ENCODE measurements around the gene EVI5. TPM values are rescaled to one million over a fixed set of nuclear protein-coding genes. Genes with fewer than 3 reads are reported as not detected.

The EVI5 gene
- total RNA-seq, 1 experiment from 2014 or later, result 31.2 TPM

- Histone ChIP-seq H3K4me3 (ENCODE audit: low read depth, low read length) (no peak overlapping the region), H3K4me1 (peaks cover 46% of the 10 kb centered on the region), H3K9me3 (no peaks in the 10 kb centered on the region), H3K36me3 (ENCODE audit: control insufficient read depth, insufficient read depth, low read length) (no peaks in the 10 kb centered on the region), H3K27me3 (replicated peaks; ENCODE audit: control insufficient read depth, insufficient read depth, low read length) (no peaks in the 10 kb centered on the region)
- Mint-ChIP-seq H3K4me1 (ENCODE audit: low read depth, unreplicated experiment) (peaks cover 10% of the 10 kb centered on the region), H3K4me3 (ENCODE audit: unreplicated experiment) (no peak overlapping the region), H3K27me3 (ENCODE audit: insufficient read depth, unreplicated experiment) (no peaks in the 10 kb centered on the region), H3K27ac (ENCODE audit: unreplicated experiment) (no peak overlapping the region), H3K36me3 (ENCODE audit: insufficient read depth, unreplicated experiment) (no peaks in the 10 kb centered on the region), H3K9me3 (ENCODE audit: unreplicated experiment) (no peaks in the 10 kb centered on the region)
- ChIA-PET POLR2A (no interaction called here), CTCF (no interaction called here)
- no peak for DNase-seq
- TF ChIP-seq CTCF (IDR thresholded peaks at IDR 0.05; ENCODE audit: insufficient read depth in 1 of 2, low read depth in 1 of 2, low read length in 1 of 2, severe bottlenecking in 1 of 2, unreplicated experiment in 1 of 2), result no peak
- intact Hi-C loops (cut with micrococcal nuclease; ENCODE audit: unreplicated experiment), result no loop called here
- no TSS peak for BruUV-seq (replicated peaks)
Measured at GRCh38 chr1:92705446-92705845, 79.5 kb downstream of the EVI5 start.

GRCh38 chr1:92701147-92701546 lies 83.8 kb downstream of the EVI5 start:
- POLR2A ChIA-PET, result no interaction called here
- H3K9me3 ChIP-seq, result no peaks in the 10 kb centered on the region
- Mint-ChIP-seq H3K4me1 (ENCODE audit: low read depth, unreplicated experiment) (peaks cover 6% of the 10 kb centered on the region), H3K27me3 (ENCODE audit: insufficient read depth, unreplicated experiment) (no peaks in the 10 kb centered on the region), H3K27ac (ENCODE audit: unreplicated experiment) (no peak overlapping the region), H3K9me3 (ENCODE audit: unreplicated experiment) (no peaks in the 10 kb centered on the region), H3K4me3 (ENCODE audit: unreplicated experiment) (no peak overlapping the region), H3K36me3 (ENCODE audit: insufficient read depth, unreplicated experiment) (peaks cover 12% of the 10 kb centered on the region)
- intact Hi-C loops (cut with micrococcal nuclease; ENCODE audit: unreplicated experiment), result no loop called here
- no peaks in the 10 kb centered on the region for H3K27me3 ChIP-seq (replicated peaks; ENCODE audit: control insufficient read depth, insufficient read depth, low read length)
- H3K4me3 ChIP-seq (ENCODE audit: low read depth, low read length), result no peak overlapping the region
- H3K36me3 ChIP-seq (ENCODE audit: control insufficient read depth, insufficient read depth, low read length), result no peaks in the 10 kb centered on the region
- DNase-seq, result peak in 1 of 2 experiments; percentile 12
- CTCF ChIA-PET, result no interaction called here
- H3K4me1 ChIP-seq, result peaks cover 27% of the 10 kb centered on the region
- BruUV-seq (replicated peaks), result no TSS peak
- TF ChIP-seq CTCF (IDR thresholded peaks at IDR 0.05; ENCODE audit: insufficient read depth in 1 of 2, low read depth in 1 of 2, low read length in 1 of 2, severe bottlenecking in 1 of 2, unreplicated experiment in 1 of 2), result no peak

- no peak overlapping the region for H3K27ac Mint-ChIP-seq (ENCODE audit: unreplicated experiment)
- H3K9me3 ChIP-seq, result no peaks in the 10 kb centered on the region
Measured at GRCh38 chr1:92698932-92699331, 86.0 kb downstream of the EVI5 start.

More at GRCh38 chr1:92698932-92699331, 86.0 kb downstream of the EVI5 start:
- ChIA-PET POLR2A (no interaction called here), CTCF (no interaction called here)
- H3K4me1 Mint-ChIP-seq (ENCODE audit: low read depth, unreplicated experiment), result peaks cover 6% of the 10 kb centered on the region
- H3K9me3 Mint-ChIP-seq (ENCODE audit: unreplicated experiment), result no peaks in the 10 kb centered on the region
- Histone ChIP-seq H3K36me3 (ENCODE audit: control insufficient read depth, insufficient read depth, low read length) (no peaks in the 10 kb centered on the region), H3K4me1 (peaks cover 13% of the 10 kb centered on the region), H3K27me3 (replicated peaks; ENCODE audit: control insufficient read depth, insufficient read depth, low read length) (no peaks in the 10 kb centered on the region), H3K4me3 (ENCODE audit: low read depth, low read length) (no peak overlapping the region)
- H3K4me3 Mint-ChIP-seq (ENCODE audit: unreplicated experiment), result no peak overlapping the region
- H3K27me3 Mint-ChIP-seq (ENCODE audit: insufficient read depth, unreplicated experiment), result no peaks in the 10 kb centered on the region
- peaks cover 25% of the 10 kb centered on the region for H3K36me3 Mint-ChIP-seq (ENCODE audit: insufficient read depth, unreplicated experiment)
- intact Hi-C loops (cut with micrococcal nuclease; ENCODE audit: unreplicated experiment), result no loop called here
- no peak for DNase-seq
- BruUV-seq (replicated peaks), result no TSS peak
- TF ChIP-seq CTCF (IDR thresholded peaks at IDR 0.05; ENCODE audit: insufficient read depth in 1 of 2, low read depth in 1 of 2, low read length in 1 of 2, severe bottlenecking in 1 of 2, unreplicated experiment in 1 of 2), result no peak

All from Caco-2 (cell line).